ENCODE results near the gene TEAD1.

- TF ChIP-seq CTCF (IDR thresholded peaks at IDR 0.05; ENCODE audit: low read depth, low read length, poor library complexity, severe bottlenecking) (no peak), EZH2phosphoT487 (IDR thresholded peaks at IDR 0.05; ENCODE audit: borderline replicate concordance, low read length) (no peak)
Measured at GRCh38 chr11:12680940-12681258, 6.7 kb downstream of the TEAD1 start.
